H1 (cell line): Measurements from ENCODE around the gene MLC1. TPM values are rescaled to one million over a fixed set of nuclear protein-coding genes. Genes with fewer than 3 reads are reported as not detected.

Experiments
- CTCF ChIA-PET: fragments of 300-600 bp; sonication (Branson Sonifier 250); formaldehyde crosslinking; loops from one replicate; lab custom pipeline; 2021; ENCODE audit not compliant: partially characterized antibody; lab: Charles Lee
- POLR2A ChIA-PET: fragments of 300-600 bp; sonication (Branson Sonifier 250); formaldehyde crosslinking; loops from one replicate; lab custom pipeline; 2021; ENCODE audit warnings: inconsistent platforms; ENCODE audit not compliant: partially characterized antibody; lab: Charles Lee
- DNase-seq, 2 experiments: peaks; one replicate each; pipeline versions ENCODE4 v3.0.0 to v3.0.0-alpha.2; 2010 to 2022; ENCODE audit warnings: low spot score in 2 of 2, low read depth in 1 of 2, mixed read lengths in 1 of 2
- FAIRE-seq: peaks from 2 replicates; lab custom pipeline; 2011; peaks lifted over from hg19 to GRCh38; lab: Jason Lieb, UNC
- H2AFZ ChIP-seq: 2 replicates; pipeline ENCODE4 v1.8.1; 2012; ENCODE audit warnings: low read length, inconsistent platforms
- H2AK5ac ChIP-seq: 2 replicates; pipeline ENCODE4 v1.6.1; 2013; ENCODE audit warnings: low read depth, low read length
- H2BK120ac ChIP-seq: replicated peaks from 2 replicates; pipeline ENCODE3; 2013; ENCODE audit warnings: low read depth, low read length, inconsistent platforms
- H2BK12ac ChIP-seq: 2 replicates; pipeline ENCODE4 v1.6.1; 2013; ENCODE audit warnings: low read depth, low read length
- H2BK15ac ChIP-seq: 2 replicates; pipeline ENCODE4 v1.6.1; 2013; ENCODE audit warnings: low read length
- H2BK20ac ChIP-seq: 2 replicates; pipeline ENCODE4 v1.6.1; 2013; ENCODE audit warnings: low read length
- H2BK5ac ChIP-seq: 2 replicates; pipeline ENCODE4 v1.6.1; 2013; ENCODE audit warnings: low read depth, low read length
- H3K14ac ChIP-seq: 2 replicates; pipeline ENCODE4 v1.6.1; 2013; ENCODE audit warnings: inconsistent platforms; ENCODE audit not compliant: insufficient read length
- H3K18ac ChIP-seq: 2 replicates; pipeline ENCODE4 v1.6.1; 2013; ENCODE audit warnings: low read length; ENCODE audit errors: extremely low read depth
- H3K23ac ChIP-seq: 2 replicates; pipeline ENCODE4 v1.6.1; 2013; ENCODE audit warnings: inconsistent platforms; ENCODE audit not compliant: insufficient read length
- H3K23me2 ChIP-seq: 2 replicates; pipeline ENCODE4 v1.6.1; 2013; ENCODE audit warnings: low read depth, low read length
- H3K27ac ChIP-seq: 2 replicates; pipeline ENCODE4 v1.6.1; 2011; ENCODE audit warnings: low read depth, low read length, inconsistent platforms
- H3K27me3 ChIP-seq, 4 experiments: replicated peaks in 1 of 4; 1 replicate in 1 of 4; 2 replicates in 3 of 4; pipeline versions ENCODE4 v1.6.1 to v1.8.1; 2011 to 2013; ENCODE audit warnings: low read length in 3 of 4, mild to moderate bottlenecking in 3 of 4, inconsistent platforms in 2 of 4, mixed read lengths in 2 of 4, moderate library complexity in 1 of 4; ENCODE audit not compliant: control insufficient read depth in 3 of 4, insufficient read depth in 3 of 4; ENCODE audit errors: extremely low read depth in 1 of 4
- H3K36me3 ChIP-seq, 4 experiments: 2 replicates each; pipeline versions ENCODE4 v1.6.1 to v1.8.1; 2011 to 2013; ENCODE audit warnings: mild to moderate bottlenecking in 4 of 4, low read length in 3 of 4, moderate library complexity in 2 of 4, control low read depth in 1 of 4, inconsistent platforms in 1 of 4; ENCODE audit not compliant: insufficient read depth in 4 of 4, control insufficient read depth in 2 of 4
- H3K4ac ChIP-seq: replicated peaks from 2 replicates; pipeline ENCODE3; 2013; ENCODE audit warnings: low read length, low read depth, mixed read lengths, inconsistent platforms; ENCODE audit not compliant: insufficient read length
- H3K4me1 ChIP-seq, 4 experiments: replicated peaks in 1 of 4; 1 replicate in 1 of 4; 2 replicates in 3 of 4; pipeline versions ENCODE4 v1.6.1 to v1.8.1; 2011 to 2013; ENCODE audit warnings: low read length in 3 of 4, inconsistent platforms in 2 of 4, mixed read lengths in 1 of 4; ENCODE audit not compliant: insufficient read depth in 4 of 4, control insufficient read depth in 3 of 4
- H3K4me2 ChIP-seq, 2 experiments: 2 replicates each; pipeline versions ENCODE4 v1.6.1 to v1.8.1; 2011 to 2013; ENCODE audit warnings: low read depth in 2 of 2, low read length in 2 of 2, control low read depth in 1 of 2, inconsistent platforms in 1 of 2, mild to moderate bottlenecking in 1 of 2; ENCODE audit not compliant: insufficient read depth in 1 of 2
- H3K4me3 ChIP-seq, 4 experiments: fragments of 200-600, 300-600 bp in 1 of 4; sonication (generic), shearing (Covaris generic), sonication (Bioruptor Twin) in 1 of 4; 2 replicates each; pipeline versions ENCODE4 v1.5.1 to v1.8.1; 2011 to 2016; ENCODE audit warnings: low read length in 4 of 4, low read depth in 3 of 4, control low read depth in 2 of 4, inconsistent platforms in 2 of 4, mild to moderate bottlenecking in 2 of 4, mixed read lengths in 1 of 4, moderate library complexity in 1 of 4; ENCODE audit not compliant: insufficient read depth in 2 of 4; ENCODE audit errors: extremely low read depth in 1 of 4
- H3K56ac ChIP-seq: replicated peaks from 2 replicates; pipeline ENCODE3; 2013; ENCODE audit warnings: low read depth, mild to moderate bottlenecking, mixed read lengths, low read length, inconsistent platforms; ENCODE audit not compliant: insufficient read length
- H3K79me1 ChIP-seq: 2 replicates; pipeline ENCODE4 v1.6.1; 2013; ENCODE audit warnings: low read depth, low read length, control low read depth
- H3K79me2 ChIP-seq, 2 experiments: 2 replicates each; pipeline versions ENCODE4 v1.6.1 to v1.8.1; 2012 to 2013; ENCODE audit warnings: low read length in 2 of 2, mild to moderate bottlenecking in 2 of 2, inconsistent platforms in 1 of 2; ENCODE audit not compliant: insufficient read depth in 2 of 2, control insufficient read depth in 1 of 2
- H3K9ac ChIP-seq, 4 experiments: replicated peaks in 1 of 4; 1 replicate in 1 of 4; 2 replicates in 3 of 4; pipeline versions ENCODE4 v1.6.1 to v1.8.1; 2011 to 2013; ENCODE audit warnings: low read depth in 3 of 4, low read length in 3 of 4, control low read depth in 2 of 4, mild to moderate bottlenecking in 2 of 4, moderate library complexity in 2 of 4, inconsistent platforms in 1 of 4; ENCODE audit errors: extremely low read depth in 1 of 4
- H3K9me3 ChIP-seq, 2 experiments: 2 replicates each; pipeline versions ENCODE4 v1.6.1 to v1.8.1; 2012 to 2013; ENCODE audit warnings: mild to moderate bottlenecking in 2 of 2, moderate library complexity in 2 of 2, control low read depth in 1 of 2, inconsistent platforms in 1 of 2, low read depth in 1 of 2, low read length in 1 of 2, mixed read lengths in 1 of 2; ENCODE audit not compliant: insufficient read depth in 2 of 2
- H4K20me1 ChIP-seq, 2 experiments: replicated peaks in 1 of 2; 2 replicates each; pipeline versions ENCODE3 to v1.8.1; 2011 to 2013; ENCODE audit warnings: inconsistent platforms in 2 of 2, low read length in 2 of 2, mild to moderate bottlenecking in 1 of 2; ENCODE audit not compliant: insufficient read depth in 2 of 2, control insufficient read depth in 1 of 2
- H4K5ac ChIP-seq: 2 replicates; pipeline ENCODE4 v1.6.1; 2013; ENCODE audit warnings: low read length, low read depth, mixed read lengths, inconsistent platforms; ENCODE audit not compliant: insufficient read length
- H4K8ac ChIP-seq: 2 replicates; pipeline ENCODE4 v1.8.0; 2013; ENCODE audit warnings: mild to moderate bottlenecking, moderate library complexity, low read length, inconsistent platforms; ENCODE audit not compliant: insufficient read depth; ENCODE audit errors: extremely low read depth
- H4K91ac ChIP-seq: replicated peaks from 2 replicates; pipeline ENCODE3; 2013; ENCODE audit warnings: low read length, mixed read lengths, inconsistent platforms; ENCODE audit not compliant: insufficient read length
- CHD1 ChIP-seq: IDR thresholded peaks from 2 replicates; pipeline ENCODE4 v1.6.1; 2012; ENCODE audit warnings: low read depth, low read length, improper control_type of control experiment
- E2F6 ChIP-seq: IDR thresholded peaks from 2 replicates; pipeline ENCODE4 v1.6.1; 2012; ENCODE audit warnings: inconsistent platforms
- FOSL1 ChIP-seq: IDR thresholded peaks from 2 replicates; pipeline ENCODE4 v1.6.1; 2011; ENCODE audit warnings: mild to moderate bottlenecking, low read depth, low read length, moderate library complexity; ENCODE audit not compliant: insufficient read depth
- GABPA ChIP-seq: IDR thresholded peaks from 2 replicates; pipeline ENCODE4 v1.6.1; 2011; ENCODE audit warnings: mild to moderate bottlenecking, low read length, moderate library complexity, borderline replicate concordance; ENCODE audit not compliant: insufficient read depth
- HDAC2 ChIP-seq, 2 experiments: fragments of 300-600 bp in 1 of 2; sonication (generic) in 1 of 2; IDR thresholded peaks; 2 replicates each; pipeline ENCODE4 v1.6.1; 2011 to 2012; ENCODE audit warnings: low read depth in 2 of 2, low read length in 2 of 2, mild to moderate bottlenecking in 2 of 2, moderate library complexity in 2 of 2, borderline replicate concordance in 1 of 2, inconsistent platforms in 1 of 2
- JUND ChIP-seq: IDR thresholded peaks from 2 replicates; pipeline ENCODE4 v1.6.1; 2011; ENCODE audit warnings: mild to moderate bottlenecking, improper control_type of control experiment, low read length
- KDM4A ChIP-seq: IDR thresholded peaks from one replicate; pipeline ENCODE4 v1.7.1; 2012; ENCODE audit warnings: low read depth, mild to moderate bottlenecking, moderate library complexity, low read length, inconsistent platforms; ENCODE audit not compliant: severe bottlenecking
- POU5F1 ChIP-seq: IDR thresholded peaks from 2 replicates; pipeline ENCODE4 v1.6.1; 2011; ENCODE audit warnings: low read depth, mild to moderate bottlenecking, low read length, moderate library complexity
- SAP30 ChIP-seq: fragments of 300-600 bp; sonication (generic); IDR thresholded peaks from 2 replicates; pipeline ENCODE4 v1.7.1; 2012; ENCODE audit warnings: low read length, moderate library complexity, mild to moderate bottlenecking, inconsistent platforms; ENCODE audit not compliant: insufficient read depth, insufficient replicate concordance
- SP4 ChIP-seq: IDR thresholded peaks from 2 replicates; pipeline ENCODE4 v1.6.1; 2012; ENCODE audit warnings: low read length, inconsistent platforms
- TBP ChIP-seq: IDR thresholded peaks from 2 replicates; pipeline ENCODE4 v1.6.1; 2011; ENCODE audit warnings: low read depth, low read length, improper control_type of control experiment
- WGBS, 2 experiments: shearing (Covaris generic) in 1 of 2; methylation state at CpG; one replicate each; pipeline versions ENCODE4 v1.1.6 to v1.1.7; 2013 to 2015; ENCODE audit warnings: low lambda C conversion rate in 2 of 2, mixed read lengths in 2 of 2, inconsistent platforms in 1 of 2, low coverage in 1 of 2, missing lambda C conversion rate in 1 of 2; ENCODE audit not compliant: insufficient replicate concordance in 2 of 2, insufficient coverage in 1 of 2, insufficient read length in 1 of 2; ENCODE audit errors: extremely low coverage in 1 of 2, missing lambda C conversion rate in 1 of 2; 5-methylcytosine and 5-hydroxymethylcytosine counted together
- polyA plus RNA-seq, 7 experiments: library from polyadenylated mRNA; depleted of rRNA in 3 of 7; stranded (reverse) in 5 of 7; unstranded in 2 of 7; fragments of >200 nt in 5 of 7; fragments of 200-250 nt in 2 of 7; gene quantifications; 1 replicate in 5 of 7; 2 replicates in 1 of 7; 4 replicates in 1 of 7; pipeline versions ENCODE4 v1.2.1 to v1.2.3, GENCODE V29; 2011 to 2013; ENCODE audit warnings: missing spikeins in 2 of 7, mixed read lengths in 2 of 7
- total RNA-seq: library from RNA; stranded (reverse); fragmentation: NEBNext Ultra II Directional; extraction: Animal tissue kit (Norgen Biotek cat#: 25700); gene quantifications from 2 replicates; pipeline ENCODE4 v1.2.1, GENCODE V29; 2021

Gene MLC1
- total and polyA plus RNA-seq, 2 of the 8 experiments (the other 6 are each of a cell fraction or from before 2014, with no cell fraction given): 0.20 TPM; not detected in 1

- Histone ChIP-seq H3K79me2 (no peaks in the 10 kb centered on the region), H2BK20ac (no peak overlapping the region), H4K20me1 (no peaks in the 10 kb centered on the region), H2BK12ac (no peak overlapping the region), H3K14ac (no peak overlapping the region), H3K36me3 (no peaks in the 10 kb centered on the region), H3K23ac (no peak overlapping the region), H4K5ac (no peak overlapping the region), H4K91ac (no peak overlapping the region), H4K8ac (no peak overlapping the region; the same call in 1 of the 2 replicates), H3K56ac (no peak overlapping the region), H3K79me1 (no peaks in the 10 kb centered on the region), H3K4me1 (no peaks in the 10 kb centered on the region; a peak in 1 of 7 replicates), H3K18ac (no peak overlapping the region), H2BK5ac (no peak overlapping the region), H2BK120ac (no peak overlapping the region), H3K4me2 (no peak overlapping the region), H3K27ac (no peak overlapping the region), H2AK5ac (no peak overlapping the region), H3K9me3 (no peaks in the 10 kb centered on the region), H3K4ac (no peak overlapping the region), H3K23me2 (no peaks in the 10 kb centered on the region), H3K27me3 (no peaks in the 10 kb centered on the region), H2AFZ (no peak overlapping the region), H3K4me3 (no peak overlapping the region), H2BK15ac (no peak overlapping the region), H3K9ac (no peak overlapping the region)
- POLR2A ChIA-PET: interaction anchor here (1.5 kb wide), 1 partner anchor 7 kb away, joined by 4 read pairs; no protein-coding TSS in a partner anchor
- 92% methylated on average over 14 of the region's 14 CpGs; no CpG with 5 or more reads in 1 of the 2 experiments for WGBS, 2 experiments
- DNase-seq: no peak
- CTCF ChIA-PET: interaction anchor here (1.1 to 1.5 kb wide), 4 partner anchors 9 to 71 kb away, joined by 3 to 7 read pairs (median 5); no protein-coding TSS in a partner anchor
- TF ChIP-seq FOSL1: no peak
- TF ChIP-seq TBP: no peak
- no peak for TF ChIP-seq JUND
- no peak for TF ChIP-seq KDM4A
- TF ChIP-seq CHD1: no peak
- TF ChIP-seq POU5F1: no peak
- no peak for TF ChIP-seq HDAC2 (IDR thresholded peaks at IDR 0.05; ENCODE audit: borderline replicate concordance in 1 of 2, low read depth in 2 of 2, low read length in 2 of 2)
- TF ChIP-seq SAP30: no peak
- no peak for TF ChIP-seq E2F6
- no peak for TF ChIP-seq GABPA
- TF ChIP-seq SP4: no peak
- FAIRE-seq: no peak
Measured at GRCh38 chr22:50071432-50072166, 13.6 kb downstream of the MLC1 start.
